HepG2 (cell line): Measurements from ENCODE around the gene ATP6V0A1. TPM values are rescaled to one million over a fixed set of nuclear protein-coding genes. Genes with fewer than 3 reads are reported as not detected.

Source experiments
- CREB3 ChIP-seq: sonication (generic); formaldehyde crosslinking; IDR thresholded peaks from 2 replicates; pipeline ENCODE4 v1.5.0; 2020; ENCODE audit warnings: missing genetic modification reagents
- FOXM1 ChIP-seq: sonication (generic); formaldehyde crosslinking; IDR thresholded peaks from 2 replicates; pipeline ENCODE4 v1.5.0; 2020; ENCODE audit warnings: missing genetic modification reagents
- HNRNPH1 ChIP-seq: fragments of 200-400 bp; formaldehyde crosslinking; optimal IDR thresholded peaks from 2 replicates; pipeline ENCODE3; 2017; ENCODE audit warnings: mild to moderate bottlenecking, low read depth, low read length
- KLF9 ChIP-seq: IDR thresholded peaks from 2 replicates; pipeline ENCODE4 v1.6.1; 2016; ENCODE audit warnings: low read depth
- KMT2B ChIP-seq: IDR thresholded peaks from 2 replicates; pipeline ENCODE4 v1.6.1; 2016; ENCODE audit warnings: missing genetic modification reagents, missing compliant biosample characterization
- MED1 ChIP-seq: sonication (generic); formaldehyde crosslinking; IDR thresholded peaks from 2 replicates; pipeline ENCODE4 v1.4.0; 2020; ENCODE audit warnings: missing genetic modification reagents
- MNT ChIP-seq: fragments of 450-650 bp; IDR thresholded peaks from 2 replicates; pipeline ENCODE4 v1.6.1; 2016
- NCOR1 ChIP-seq: fragments of 200-600 bp; sonication (generic); IDR thresholded peaks from 2 replicates; pipeline ENCODE4 v1.7.0; 2017; ENCODE audit warnings: antibody characterized with exemption, low read length, borderline replicate concordance
- NFATC3 ChIP-seq: sonication (generic); formaldehyde crosslinking; IDR thresholded peaks from 2 replicates; pipeline ENCODE4 v1.5.1; 2020; ENCODE audit warnings: mild to moderate bottlenecking, missing genetic modification reagents
- RAD51 ChIP-seq: fragments of 450-650 bp; IDR thresholded peaks from 2 replicates; pipeline ENCODE4 v1.6.1; 2016; ENCODE audit warnings: borderline replicate concordance
- SRSF1 ChIP-seq: fragments of 200-400 bp; formaldehyde crosslinking; optimal IDR thresholded peaks from 2 replicates; pipeline ENCODE3; 2017; ENCODE audit warnings: mild to moderate bottlenecking, low read depth, low read length, moderate library complexity
- ZFY ChIP-seq: sonication (generic); formaldehyde crosslinking; IDR thresholded peaks from 2 replicates; pipeline ENCODE4 v1.4.0; 2020; ENCODE audit warnings: missing genetic modification reagents
- ZMYM2 ChIP-seq: sonication (generic); formaldehyde crosslinking; IDR thresholded peaks from 2 replicates; pipeline ENCODE4 v1.8.0; 2022; ENCODE audit warnings: mild to moderate bottlenecking, missing genetic modification reagents
- ZNF543 ChIP-seq: sonication (generic); formaldehyde crosslinking; IDR thresholded peaks from 2 replicates; pipeline ENCODE4 v1.4.0; 2020; ENCODE audit warnings: mild to moderate bottlenecking, missing genetic modification reagents
- ZNF644 ChIP-seq: IDR thresholded peaks from 2 replicates; pipeline ENCODE4 v1.6.1; 2016; ENCODE audit warnings: low read depth
- ZNF646 ChIP-seq: sonication (generic); formaldehyde crosslinking; IDR thresholded peaks from 2 replicates; pipeline ENCODE4 v1.9.0; 2021; ENCODE audit warnings: mild to moderate bottlenecking, missing genetic modification reagents
- ZSCAN21 ChIP-seq: sonication (generic); formaldehyde crosslinking; IDR thresholded peaks from 2 replicates; pipeline ENCODE4 v1.8.0; 2022; ENCODE audit warnings: mild to moderate bottlenecking, missing genetic modification reagents, moderate library complexity, borderline replicate concordance
- ZSCAN31 ChIP-seq: sonication (generic); formaldehyde crosslinking; IDR thresholded peaks from 2 replicates; pipeline ENCODE4 v1.5.0; 2020; ENCODE audit warnings: low read depth, mild to moderate bottlenecking, missing genetic modification reagents
- polyA plus RNA-seq, 8 experiments: library from polyadenylated mRNA; depleted of rRNA in 3 of 8; stranded (reverse) in 7 of 8; unstranded in 1 of 8; fragments of >200 nt; fragmentation: Illumina TruSeq in 4 of 8; extraction: Trizol in 4 of 8; gene quantifications; 2 replicates each; pipeline versions ENCODE4 v1.2.1 to v1.2.3, GENCODE V29; 2011 to 2016; ENCODE audit warnings: low read depth in 4 of 8, missing spikeins in 1 of 8, mixed read lengths in 1 of 8; ENCODE audit not compliant: insufficient read depth in 1 of 8
- total RNA-seq, 5 experiments: library from RNA; depleted of rRNA; stranded (reverse); fragments of >200 nt; fragmentation: Illumina TruSeq; extraction: Trizol; gene quantifications; 2 replicates each; pipeline ENCODE4 v1.2.3, GENCODE V29; 2016; ENCODE audit warnings: low read depth in 1 of 5

Gene ATP6V0A1
- total and polyA plus RNA-seq, 2 of the 13 experiments (the other 11 are each of a cell fraction or from before 2014, with no cell fraction given): 27.9 to 54.1 TPM

- TF ChIP-seq ZNF646 (CRISPR knock-in tag): no peak
- no peak for TF ChIP-seq SRSF1
- TF ChIP-seq RAD51: 0 out of 2 replicates have a peak, but pooled peaks have one; percentile 2
- TF ChIP-seq ZNF543: peak; percentile 88
- no peak for TF ChIP-seq HNRNPH1
- TF ChIP-seq KLF9: no peak
- no peak; the same call in none of the 2 replicates for TF ChIP-seq KMT2B (CRISPR knock-in tag)
- 0 out of 2 replicates have a peak, but pooled peaks have one; percentile 19 for TF ChIP-seq ZMYM2
- peak; percentile 46 for TF ChIP-seq ZFY (CRISPR knock-in tag)
- 0 out of 2 replicates have a peak, but pooled peaks have one; percentile 22 for TF ChIP-seq NFATC3 (CRISPR knock-in tag)
- TF ChIP-seq FOXM1 (CRISPR knock-in tag): no peak
- TF ChIP-seq CREB3 (CRISPR knock-in tag): no peak
- peak; percentile 25; the same call in 1 of the 2 replicates for TF ChIP-seq MNT
- TF ChIP-seq NCOR1: peak; percentile 74; the same call in 1 of the 2 replicates
- 0 out of 2 replicates have a peak, but pooled peaks have one; percentile 40 for TF ChIP-seq ZSCAN31 (CRISPR knock-in tag)
- TF ChIP-seq ZSCAN21: peak; percentile 90
- TF ChIP-seq ZNF644 (CRISPR knock-in tag): peak; percentile 95
- peak; percentile 94 for TF ChIP-seq MED1 (CRISPR knock-in tag)
These were observed 72.3 kb downstream of the ATP6V0A1 start (continued) for GRCh38 chr17:42530952-42531454.
